Measurements from ENCODE around the gene BFSP1. TPM values are rescaled to one million over a fixed set of nuclear protein-coding genes. Genes with fewer than 3 reads are reported as not detected.

The BFSP1 gene
- total and polyA plus RNA-seq, 2 experiments from 2014 or later, result 2.7 to 4.9 TPM

DNA sequence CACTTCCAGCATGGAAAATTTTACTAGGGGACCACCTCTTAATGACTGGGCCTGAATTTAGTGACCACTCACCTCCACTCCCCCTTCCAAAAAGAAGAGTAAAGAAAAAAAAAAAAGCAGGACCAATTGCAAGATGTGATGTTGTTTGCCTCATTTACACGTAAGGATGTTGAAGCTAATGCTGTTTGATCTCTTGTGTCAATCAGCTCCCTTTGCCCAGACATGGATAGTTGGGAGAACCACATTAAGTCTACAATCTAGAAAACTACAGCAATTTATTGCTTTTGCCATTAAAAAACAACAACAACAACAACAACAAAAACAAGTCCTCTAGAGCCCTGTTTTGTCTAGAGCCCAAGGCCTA is 27.7 kb upstream of the BFSP1 start:
- H3K4me3 ChIP-seq, result no peak overlapping the region

More for the DNA sequence above, 27.7 kb upstream of the BFSP1 start:
- Histone ChIP-seq H3K9me2 (ENCODE audit: insufficient read depth) (peaks cover 11% of the 10 kb centered on the region; the same call in 1 of the 2 replicates), H2AFZ (peak overlapping the region; percentile 63; the same call in 1 of the 2 replicates), H3K4me1 (ENCODE audit: insufficient read depth) (peaks cover 26% of the 10 kb centered on the region), H3K27me3 (ENCODE audit: insufficient read depth) (no peaks in the 10 kb centered on the region), H3K27ac (ENCODE audit: low read depth) (peak overlapping the region; percentile 74), H3K79me2 (replicated peaks; ENCODE audit: insufficient read depth) (no peaks in the 10 kb centered on the region), H3K4me2 (no peak overlapping the region; the same call in 1 of the 2 replicates), H3K36me3 (ENCODE audit: insufficient read depth) (no peaks in the 10 kb centered on the region), H3F3A (replicated peaks; ENCODE audit: low read depth) (no peaks in the 10 kb centered on the region), H4K20me1 (replicated peaks; ENCODE audit: insufficient read depth) (no peaks in the 10 kb centered on the region)
- ATAC-seq (no peak), DNase-seq (ENCODE audit: low spot score) (no peak)
- TF ChIP-seq EZH2phosphoT487 (IDR thresholded peaks at IDR 0.05; ENCODE audit: unreplicated experiment) (no peak), CREB1 (CRISPR knock-in tag; IDR thresholded peaks at IDR 0.05; ENCODE audit: low read depth) (no peak), ZNF331 (CRISPR knock-in tag; IDR thresholded peaks at IDR 0.05; ENCODE audit: low read depth) (no peak), STAT1 (IDR thresholded peaks at IDR 0.05; ENCODE audit: unreplicated experiment) (no peak), EZH2 (IDR thresholded peaks at IDR 0.05; ENCODE audit: low read depth, unreplicated experiment) (no peak), POLR2AphosphoS5 (IDR thresholded peaks at IDR 0.05; ENCODE audit: low read depth) (no peak), JUNB (IDR thresholded peaks at IDR 0.05; ENCODE audit: unreplicated experiment) (no peak), NANOG (IDR thresholded peaks at IDR 0.05; ENCODE audit: borderline replicate concordance) (no peak), ZNF462 (CRISPR knock-in tag; IDR thresholded peaks at IDR 0.05) (no peak), CTCF (conservative IDR thresholded peaks at IDR 0.05; ENCODE audit: low read depth in 2 of 2) (no peak), ZNF114 (CRISPR knock-in tag; IDR thresholded peaks at IDR 0.05) (no peak)
- TF ChIP-seq, protein P1, sequence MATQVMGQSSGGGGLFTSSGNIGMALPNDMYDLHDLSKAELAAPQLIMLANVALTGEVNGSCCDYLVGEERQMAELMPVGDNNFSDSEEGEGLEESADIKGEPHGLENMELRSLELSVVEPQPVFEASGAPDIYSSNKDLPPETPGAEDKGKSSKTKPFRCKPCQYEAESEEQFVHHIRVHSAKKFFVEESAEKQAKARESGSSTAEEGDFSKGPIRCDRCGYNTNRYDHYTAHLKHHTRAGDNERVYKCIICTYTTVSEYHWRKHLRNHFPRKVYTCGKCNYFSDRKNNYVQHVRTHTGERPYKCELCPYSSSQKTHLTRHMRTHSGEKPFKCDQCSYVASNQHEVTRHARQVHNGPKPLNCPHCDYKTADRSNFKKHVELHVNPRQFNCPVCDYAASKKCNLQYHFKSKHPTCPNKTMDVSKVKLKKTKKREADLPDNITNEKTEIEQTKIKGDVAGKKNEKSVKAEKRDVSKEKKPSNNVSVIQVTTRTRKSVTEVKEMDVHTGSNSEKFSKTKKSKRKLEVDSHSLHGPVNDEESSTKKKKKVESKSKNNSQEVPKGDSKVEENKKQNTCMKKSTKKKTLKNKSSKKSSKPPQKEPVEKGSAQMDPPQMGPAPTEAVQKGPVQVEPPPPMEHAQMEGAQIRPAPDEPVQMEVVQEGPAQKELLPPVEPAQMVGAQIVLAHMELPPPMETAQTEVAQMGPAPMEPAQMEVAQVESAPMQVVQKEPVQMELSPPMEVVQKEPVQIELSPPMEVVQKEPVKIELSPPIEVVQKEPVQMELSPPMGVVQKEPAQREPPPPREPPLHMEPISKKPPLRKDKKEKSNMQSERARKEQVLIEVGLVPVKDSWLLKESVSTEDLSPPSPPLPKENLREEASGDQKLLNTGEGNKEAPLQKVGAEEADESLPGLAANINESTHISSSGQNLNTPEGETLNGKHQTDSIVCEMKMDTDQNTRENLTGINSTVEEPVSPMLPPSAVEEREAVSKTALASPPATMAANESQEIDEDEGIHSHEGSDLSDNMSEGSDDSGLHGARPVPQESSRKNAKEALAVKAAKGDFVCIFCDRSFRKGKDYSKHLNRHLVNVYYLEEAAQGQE (IDR thresholded peaks at IDR 0.05; ENCODE audit: unreplicated experiment), result no peak
- TF ChIP-seq, protein P2, sequence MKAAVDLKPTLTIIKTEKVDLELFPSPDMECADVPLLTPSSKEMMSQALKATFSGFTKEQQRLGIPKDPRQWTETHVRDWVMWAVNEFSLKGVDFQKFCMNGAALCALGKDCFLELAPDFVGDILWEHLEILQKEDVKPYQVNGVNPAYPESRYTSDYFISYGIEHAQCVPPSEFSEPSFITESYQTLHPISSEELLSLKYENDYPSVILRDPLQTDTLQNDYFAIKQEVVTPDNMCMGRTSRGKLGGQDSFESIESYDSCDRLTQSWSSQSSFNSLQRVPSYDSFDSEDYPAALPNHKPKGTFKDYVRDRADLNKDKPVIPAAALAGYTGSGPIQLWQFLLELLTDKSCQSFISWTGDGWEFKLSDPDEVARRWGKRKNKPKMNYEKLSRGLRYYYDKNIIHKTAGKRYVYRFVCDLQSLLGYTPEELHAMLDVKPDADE (IDR thresholded peaks at IDR 0.05), result no peak
- Mint-ChIP-seq H3K4me1 (peaks cover 24% of the 10 kb centered on the region), H3K27ac (peak overlapping the region; percentile 95), H3K36me3 (ENCODE audit: low read depth) (no peaks in the 10 kb centered on the region), H3K27me3 (ENCODE audit: insufficient read depth, low read depth, poor library complexity) (peaks cover 3% of the 10 kb centered on the region), H3K9me3 (no peaks in the 10 kb centered on the region; the same call in 2 of the 3 replicates), H3K4me3 (no peak overlapping the region; the same call in 2 of the 3 replicates)
